ENCODE data around the gene RGS18.
"Not testable (repeated sequence)": the region's sequence is repeated elsewhere in the genome, so short reads cannot be mapped to it uniquely, and the experiment has no call there.

RGS18 gene

DNA sequence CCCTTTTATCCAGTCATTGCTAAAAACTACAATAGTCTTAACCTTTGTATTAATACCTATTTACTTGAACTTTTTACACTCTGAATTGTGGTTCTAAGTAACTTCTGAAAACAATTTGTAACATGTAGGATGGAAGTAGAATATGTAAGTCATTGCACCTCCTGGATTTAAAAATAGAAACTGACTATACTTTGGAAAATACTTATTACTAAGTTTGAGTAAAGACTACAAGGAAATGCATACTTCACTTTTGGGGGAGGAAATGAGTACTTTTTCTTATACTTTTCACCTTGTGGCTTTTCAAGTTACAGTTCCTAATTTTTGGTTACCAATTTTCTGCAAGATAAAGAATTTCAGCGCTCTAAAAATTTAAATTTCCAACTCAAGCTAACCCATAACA is 8.7 kb downstream of the RGS18 start:
- no peak for DNase-seq (ENCODE audit: low read depth)

DNA sequence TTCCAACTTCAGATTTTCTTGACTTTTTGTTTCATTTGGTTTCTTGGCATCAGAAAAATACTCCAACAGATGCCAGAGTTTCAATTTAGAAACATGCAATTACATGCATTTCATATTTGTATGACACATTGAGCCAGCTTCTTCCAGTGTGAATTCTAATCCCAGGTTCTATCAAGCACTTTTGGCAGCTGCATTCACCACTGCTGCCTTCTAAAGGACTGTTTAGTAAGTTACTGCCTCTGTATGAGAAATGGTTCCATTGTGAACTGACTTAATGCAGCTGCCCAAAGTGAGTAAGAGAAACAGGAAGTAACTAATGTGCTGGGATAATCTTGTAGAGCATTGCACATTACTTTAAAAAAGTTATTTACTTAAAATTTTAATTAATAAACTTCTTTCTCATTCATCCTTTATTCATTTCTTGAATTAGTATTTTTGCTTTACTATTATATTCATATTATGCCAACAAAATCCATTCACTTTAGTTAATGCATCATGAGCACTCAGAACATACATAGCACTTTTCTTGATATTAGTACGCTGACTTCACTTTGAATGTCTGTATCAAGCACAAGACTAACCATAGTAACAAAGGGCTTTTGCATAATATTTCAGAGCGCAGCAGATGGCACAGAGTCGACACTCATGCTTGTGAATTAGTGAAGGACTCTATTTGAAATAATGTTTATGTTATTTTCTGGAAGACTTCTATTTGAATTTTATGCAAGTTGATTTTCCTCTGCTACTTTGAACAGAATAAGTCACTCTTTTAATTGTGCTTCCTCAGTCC is 9.8 kb downstream of the RGS18 start:
- DNase-seq (ENCODE audit: low read depth), result no peak

DNA sequence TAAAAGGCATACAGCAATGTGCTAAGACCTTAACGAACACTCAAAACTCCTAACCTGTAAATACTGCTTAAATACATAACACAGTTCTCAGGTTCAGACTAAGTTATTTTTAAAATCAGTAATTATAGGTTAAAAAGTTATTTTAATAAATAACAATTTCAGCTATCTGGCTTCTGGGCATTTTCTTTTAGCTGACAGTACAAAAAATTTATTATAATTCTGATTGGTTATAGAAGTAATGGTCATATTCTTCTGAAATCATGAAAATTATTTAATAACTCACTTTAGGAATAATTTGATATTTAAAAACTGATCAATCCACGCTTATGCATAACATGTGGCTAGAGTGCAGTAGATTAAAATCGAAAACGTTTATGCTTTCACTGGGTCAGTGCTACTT is 10.7 kb downstream of the RGS18 start:
- no peak for DNase-seq (ENCODE audit: low read depth)

DNA sequence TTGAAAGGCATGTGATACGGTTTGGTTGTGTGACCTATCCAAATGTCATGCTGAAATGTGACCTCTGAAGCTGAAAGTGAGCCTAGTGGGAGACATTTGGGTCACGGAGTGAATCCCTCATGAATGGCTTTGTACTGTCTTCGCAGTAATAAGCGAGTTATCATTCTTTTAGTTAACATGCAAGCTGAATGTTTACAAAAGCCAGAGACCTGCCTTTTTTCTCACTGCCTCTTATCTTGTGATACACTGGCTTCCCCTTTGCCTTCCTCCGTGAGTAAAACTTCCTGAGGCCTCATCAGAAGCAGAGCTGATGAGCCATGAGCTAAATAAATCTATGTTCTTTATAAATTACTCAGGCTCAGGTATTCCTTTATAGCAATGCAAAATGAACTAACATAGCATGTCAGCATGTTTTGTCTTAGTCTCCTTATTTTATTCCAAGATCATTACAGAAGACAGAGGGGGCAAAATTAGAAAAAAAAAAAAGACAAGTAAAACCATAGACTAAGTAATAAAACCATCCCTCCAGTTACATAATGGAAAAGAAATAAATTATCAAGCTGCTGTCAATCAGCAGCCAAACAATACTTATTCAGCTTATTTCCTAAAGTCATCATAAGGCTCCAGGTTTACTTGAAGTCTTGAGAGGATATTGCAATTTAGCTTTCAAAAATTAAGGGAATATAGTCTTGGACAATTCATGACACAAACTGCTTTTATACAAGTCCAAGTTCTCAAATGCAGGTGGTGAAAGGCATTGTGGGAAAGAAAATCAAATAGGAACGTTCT is 12.1 kb downstream of the RGS18 start:
- DNase-seq (ENCODE audit: low read depth), result peak; percentile 52

DNA sequence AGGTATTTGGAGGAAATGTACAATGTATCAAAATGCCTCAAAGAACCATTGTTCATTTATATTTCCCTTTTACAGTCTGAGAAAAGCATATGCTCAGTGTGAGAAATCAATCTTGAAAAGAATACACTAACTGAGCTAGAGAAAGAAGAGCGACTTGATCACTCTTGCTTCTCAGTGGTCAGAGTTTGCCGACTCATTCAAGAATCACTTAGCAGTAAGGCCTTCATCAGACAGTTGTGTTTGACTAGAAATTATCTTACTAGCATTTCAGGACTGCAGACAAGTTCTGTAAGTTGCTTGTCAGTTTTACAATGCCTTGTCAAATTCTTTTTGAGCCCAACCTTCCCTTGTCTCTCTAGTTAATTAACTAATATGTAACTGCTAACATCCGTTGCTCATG is 12.9 kb downstream of the RGS18 start:
- no peak for DNase-seq (ENCODE audit: low read depth)

- DNase-seq (ENCODE audit: low read depth), result no peak
Observed at GRCh38 chr1:192175971-192176370, 17.7 kb downstream of the RGS18 start.

- DNase-seq (ENCODE audit: low read depth), result no peak
Observed at GRCh38 chr1:192183788-192184187, 25.5 kb downstream of the RGS18 start.

DNA sequence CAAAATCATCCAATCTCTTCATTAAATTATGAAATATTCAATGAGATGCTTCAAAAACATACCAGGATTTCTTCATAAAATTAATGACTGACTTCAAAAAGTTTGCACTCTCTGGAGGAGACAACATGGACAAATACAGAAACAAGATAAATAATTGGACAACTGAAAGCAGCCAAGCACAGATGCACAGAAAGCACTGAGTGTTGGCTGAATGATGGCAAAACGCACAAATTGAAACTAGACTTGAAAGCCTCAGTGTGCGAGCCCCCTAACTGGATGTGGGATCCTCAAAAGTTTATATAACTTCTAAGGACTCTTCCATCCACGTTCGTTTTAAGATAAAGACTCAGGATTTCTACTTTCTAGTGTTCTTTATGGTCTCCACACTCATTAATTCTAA is 27.9 kb downstream of the RGS18 start:
- no peak for DNase-seq (ENCODE audit: low read depth)

DNA sequence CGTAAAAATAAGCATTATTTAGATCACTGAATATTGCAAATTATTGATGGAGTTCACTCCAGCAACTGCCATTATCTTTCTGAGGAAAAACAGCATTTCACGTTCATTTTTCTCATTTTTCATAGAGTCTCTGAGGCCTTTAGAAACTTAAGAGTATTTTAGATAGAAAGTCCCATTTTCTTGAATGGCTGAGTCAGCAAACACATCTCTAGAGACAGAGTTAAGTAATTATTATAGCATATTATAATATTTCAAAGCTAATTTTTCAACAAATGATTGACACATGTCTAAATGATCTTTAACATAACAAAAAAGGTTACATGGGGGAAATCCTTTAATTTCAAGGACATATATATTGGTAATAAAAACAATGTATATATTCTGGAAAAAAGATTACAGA is 31.8 kb downstream of the RGS18 start:
- DNase-seq (ENCODE audit: low read depth), result no peak

GRCh38 chr1:192201303-192201702 is 43.0 kb downstream of the RGS18 start:
- no peak for DNase-seq (ENCODE audit: low read depth)

DNA sequence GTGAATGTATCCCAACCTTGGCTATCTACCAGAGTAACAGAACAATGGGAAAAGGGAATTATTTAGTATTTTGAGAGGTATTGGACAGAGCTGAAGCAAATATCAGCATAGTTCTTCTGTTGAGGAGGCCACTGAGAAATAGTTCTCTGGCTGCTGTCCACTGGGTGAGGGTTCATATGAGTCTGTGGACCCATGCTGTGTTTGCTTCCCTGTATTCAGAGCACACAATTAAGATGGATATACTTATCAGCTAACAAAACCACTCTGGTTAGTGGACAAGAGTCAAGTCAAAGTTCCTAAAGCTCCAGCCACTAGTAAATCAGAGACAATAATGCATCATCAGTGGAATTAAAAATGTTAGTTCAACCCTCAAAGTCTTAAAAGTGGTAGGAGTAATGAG is 66.1 kb downstream of the RGS18 start:
- no peak for DNase-seq (ENCODE audit: low read depth)

DNA sequence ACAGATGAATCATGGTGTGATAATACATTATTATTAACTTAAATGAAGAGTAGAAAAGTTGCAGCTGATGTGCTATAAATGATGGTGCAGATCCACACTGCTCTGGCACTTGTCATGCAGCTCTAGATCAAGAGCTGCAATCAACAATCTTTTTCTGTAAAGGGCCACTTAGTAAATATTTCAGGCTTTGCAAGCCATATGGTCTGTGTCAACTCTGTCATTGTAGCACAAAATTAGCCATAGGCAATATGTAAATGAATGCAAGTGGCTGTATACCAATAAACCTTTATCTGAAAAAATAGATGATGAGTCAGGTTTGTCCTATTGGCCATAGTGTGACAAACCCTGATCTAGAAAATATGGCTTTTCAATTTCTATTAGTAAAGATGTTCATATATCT is 66.6 kb downstream of the RGS18 start:
- DNase-seq (ENCODE audit: low read depth), result no peak

DNA sequence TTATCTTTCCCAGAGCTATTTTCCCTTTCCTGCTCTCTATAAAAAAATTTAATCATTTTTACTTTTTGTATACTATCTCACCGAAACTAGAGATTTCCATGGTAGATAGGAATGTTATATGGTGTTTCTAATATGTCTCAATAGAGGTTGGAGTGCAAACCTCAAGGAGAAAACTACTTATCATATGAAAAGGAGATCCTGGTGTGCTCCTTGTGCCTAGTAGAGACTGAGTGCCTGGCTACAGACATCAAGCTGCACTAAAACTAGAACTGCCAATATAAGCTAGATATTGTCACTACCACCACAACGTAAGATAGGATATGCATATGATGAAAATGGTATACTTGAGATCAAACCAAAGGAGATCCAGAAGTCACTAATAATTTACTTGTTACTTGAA is 67.0 kb downstream of the RGS18 start:
- DNase-seq (ENCODE audit: low read depth), result no peak

GRCh38 chr1:192225703-192226102 is 67.4 kb downstream of the RGS18 start:
- DNase-seq (ENCODE audit: low read depth), result no peak

- no peak for DNase-seq (ENCODE audit: low read depth)
Observed at GRCh38 chr1:192227330-192227729, 69.1 kb downstream of the RGS18 start.

- not testable (repeated sequence) for DNase-seq (ENCODE audit: low read depth)
Observed at GRCh38 chr1:192227980-192228379, 69.7 kb downstream of the RGS18 start.

GRCh38 chr1:192232817-192233417 is 74.7 kb downstream of the RGS18 start:
- DNase-seq (ENCODE audit: low read depth), result no peak

DNA sequence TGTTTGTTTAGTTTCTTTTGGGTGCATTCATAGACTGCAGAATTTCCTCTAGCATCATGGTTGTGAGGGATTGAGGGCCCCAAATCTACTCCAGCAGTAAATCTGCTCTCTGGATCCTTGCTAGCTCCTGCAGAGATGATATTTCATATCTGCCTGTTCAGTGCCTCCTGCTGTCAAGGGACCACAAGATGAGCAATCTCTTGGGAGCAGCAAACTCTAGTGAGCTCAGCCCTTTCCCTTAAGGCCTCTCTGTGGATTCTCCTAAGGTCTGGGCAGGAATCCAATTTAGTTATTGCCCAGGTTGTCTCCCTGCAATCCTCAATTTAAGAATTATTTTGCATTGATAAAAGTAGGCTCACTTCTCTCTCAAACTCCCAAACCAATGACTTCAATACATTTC is 76.9 kb downstream of the RGS18 start:
- DNase-seq (ENCODE audit: low read depth), result no peak
